Esophagus squamous epithelium (tissue), 4 donors: ENCODE data around the gene GLB1L2.

Source experiments
- POLR2A ChIP-seq, 4 donors: fragments of 450-650 bp; IDR thresholded peaks; one replicate each; pipeline ENCODE4 v1.6.1; 2017; ENCODE audit warnings: antibody characterized with exemption in 4 of 4, mild to moderate bottlenecking in 4 of 4, moderate library complexity in 3 of 4
- TF ChIP-seq, protein P1 (sequence below), 6 experiments: fragments of 450-650 bp in 4 of 6; fragments of 200-600 bp in 2 of 6; sonication (generic) in 2 of 6; IDR thresholded peaks; one replicate each; pipeline ENCODE4 v1.5.1; 2016 to 2019; ENCODE audit warnings: antibody characterized with exemption in 6 of 6, mild to moderate bottlenecking in 4 of 6, moderate library complexity in 4 of 6

DNA sequence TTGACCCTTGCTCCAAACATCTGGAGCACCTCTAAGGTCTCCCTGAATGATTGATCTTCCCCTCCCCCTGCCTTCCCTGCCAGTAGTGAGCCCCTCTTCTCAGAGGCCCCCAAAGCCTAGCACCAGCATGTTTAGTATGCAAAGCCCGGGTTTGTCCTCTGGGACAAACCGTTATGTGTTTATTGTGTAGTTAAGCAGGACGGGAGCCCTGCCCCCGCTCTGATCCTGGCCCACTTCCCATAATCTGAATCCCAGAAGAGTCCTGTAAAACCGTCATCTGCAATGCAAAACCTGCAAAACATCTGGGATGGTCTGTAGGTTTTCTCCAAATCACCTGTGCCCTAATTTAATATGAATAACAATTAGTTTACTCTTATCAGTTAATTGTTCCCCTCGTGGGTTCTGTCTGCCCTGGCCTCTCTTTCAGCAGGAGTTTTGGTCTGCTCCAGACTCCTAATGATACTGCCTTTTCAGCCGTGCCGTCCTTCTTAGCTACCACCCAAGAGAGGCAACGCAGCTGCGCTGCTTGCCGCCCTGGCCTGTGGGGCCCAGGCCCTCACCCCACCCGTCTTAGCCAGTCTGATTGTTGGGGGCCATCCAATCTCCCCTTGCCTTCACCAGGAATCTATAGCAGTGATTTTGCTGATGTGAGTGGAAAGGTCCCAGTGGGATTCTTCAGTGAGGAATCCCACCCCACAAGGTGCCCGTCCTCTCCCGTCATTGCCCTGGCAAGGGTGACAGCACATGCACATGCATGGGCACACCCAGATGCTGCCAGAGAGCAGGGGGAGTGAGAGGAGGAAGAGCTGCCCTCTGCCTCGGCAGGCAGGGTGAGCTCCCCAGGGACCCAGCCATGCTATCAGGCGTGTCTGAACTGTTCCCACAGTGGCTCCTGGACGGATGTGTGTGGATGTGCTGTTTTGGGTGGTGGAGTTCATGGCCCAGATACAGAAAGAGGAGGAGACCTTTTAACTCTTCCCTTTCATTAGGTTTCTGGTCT, 83.3 kb downstream of the GLB1L2 start:
- TF ChIP-seq, protein P1, sequence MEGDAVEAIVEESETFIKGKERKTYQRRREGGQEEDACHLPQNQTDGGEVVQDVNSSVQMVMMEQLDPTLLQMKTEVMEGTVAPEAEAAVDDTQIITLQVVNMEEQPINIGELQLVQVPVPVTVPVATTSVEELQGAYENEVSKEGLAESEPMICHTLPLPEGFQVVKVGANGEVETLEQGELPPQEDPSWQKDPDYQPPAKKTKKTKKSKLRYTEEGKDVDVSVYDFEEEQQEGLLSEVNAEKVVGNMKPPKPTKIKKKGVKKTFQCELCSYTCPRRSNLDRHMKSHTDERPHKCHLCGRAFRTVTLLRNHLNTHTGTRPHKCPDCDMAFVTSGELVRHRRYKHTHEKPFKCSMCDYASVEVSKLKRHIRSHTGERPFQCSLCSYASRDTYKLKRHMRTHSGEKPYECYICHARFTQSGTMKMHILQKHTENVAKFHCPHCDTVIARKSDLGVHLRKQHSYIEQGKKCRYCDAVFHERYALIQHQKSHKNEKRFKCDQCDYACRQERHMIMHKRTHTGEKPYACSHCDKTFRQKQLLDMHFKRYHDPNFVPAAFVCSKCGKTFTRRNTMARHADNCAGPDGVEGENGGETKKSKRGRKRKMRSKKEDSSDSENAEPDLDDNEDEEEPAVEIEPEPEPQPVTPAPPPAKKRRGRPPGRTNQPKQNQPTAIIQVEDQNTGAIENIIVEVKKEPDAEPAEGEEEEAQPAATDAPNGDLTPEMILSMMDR (IDR thresholded peaks at IDR 0.05), result no peak
- TF ChIP-seq POLR2A (IDR thresholded peaks at IDR 0.05), result no peak
